Osteoblast (primary cell): ENCODE data around the gene SDR9C7. TPM values are rescaled to one million over a fixed set of nuclear protein-coding genes. Genes with fewer than 3 reads are reported as not detected.
"Not testable (repeated sequence)": the region's sequence is repeated elsewhere in the genome, so short reads cannot be mapped to it uniquely, and the experiment has no call there.

Experiments
- DNase-seq: peaks from one replicate; pipeline ENCODE4 v3.0.0; 2011; ENCODE audit warnings: low spot score, mixed read lengths; ENCODE audit not compliant: insufficient read length; ENCODE audit errors: missing footprints
- H2AFZ ChIP-seq: 2 replicates; pipeline ENCODE4 v1.6.0; 2011; ENCODE audit warnings: mild to moderate bottlenecking, low read length
- H3K27ac ChIP-seq: 2 replicates; pipeline ENCODE4 v1.5.1; 2011; ENCODE audit warnings: mild to moderate bottlenecking, low read depth, low read length, moderate library complexity
- H3K27me3 ChIP-seq: 2 replicates; pipeline ENCODE4 v1.6.0; 2012; ENCODE audit warnings: mild to moderate bottlenecking, control low read depth, inconsistent platforms, low read length, moderate library complexity; ENCODE audit not compliant: insufficient read depth
- H3K36me3 ChIP-seq: 2 replicates; pipeline ENCODE4 v1.5.1; 2011; ENCODE audit warnings: mild to moderate bottlenecking, low read length, control low read depth, moderate library complexity; ENCODE audit not compliant: insufficient read depth
- H3K4me1 ChIP-seq: 2 replicates; pipeline ENCODE4 v1.5.1; 2011; ENCODE audit warnings: mild to moderate bottlenecking, low read length, control low read depth, moderate library complexity; ENCODE audit not compliant: insufficient read depth
- H3K4me2 ChIP-seq: 2 replicates; pipeline ENCODE4 v1.6.0; 2011; ENCODE audit warnings: mild to moderate bottlenecking, low read length; ENCODE audit not compliant: insufficient read depth
- H3K4me3 ChIP-seq: fragments of 200-600 bp; sonication (generic); 3 replicates; pipeline ENCODE4 v1.5.1; 2012; ENCODE audit warnings: mild to moderate bottlenecking, low read length, inconsistent platforms; ENCODE audit not compliant: insufficient read depth
- H3K79me2 ChIP-seq: 2 replicates; pipeline ENCODE4 v1.6.0; 2012; ENCODE audit warnings: mild to moderate bottlenecking, low read length, control low read depth, inconsistent platforms; ENCODE audit not compliant: insufficient read depth
- H3K9me3 ChIP-seq: 2 replicates; pipeline ENCODE4 v1.5.1; 2011; ENCODE audit warnings: low read depth, low read length, control low read depth
- H4K20me1 ChIP-seq: 2 replicates; pipeline ENCODE4 v1.6.0; 2012; ENCODE audit warnings: mild to moderate bottlenecking, low read length, control low read depth; ENCODE audit not compliant: insufficient read depth
- total RNA-seq: library from RNA; depleted of rRNA; stranded (reverse); fragments of >200 nt; gene quantifications from 2 replicates; pipeline ENCODE4 v1.2.3, GENCODE V29; 2012
- TF ChIP-seq, protein P1 (sequence below): IDR thresholded peaks from 2 replicates; pipeline ENCODE4 v1.5.1; 2011; ENCODE audit warnings: mild to moderate bottlenecking, low read depth, low read length, moderate library complexity; ENCODE audit errors: extremely low read depth

SDR9C7 gene
- total RNA-seq, 1 donor: not detected

DNA sequence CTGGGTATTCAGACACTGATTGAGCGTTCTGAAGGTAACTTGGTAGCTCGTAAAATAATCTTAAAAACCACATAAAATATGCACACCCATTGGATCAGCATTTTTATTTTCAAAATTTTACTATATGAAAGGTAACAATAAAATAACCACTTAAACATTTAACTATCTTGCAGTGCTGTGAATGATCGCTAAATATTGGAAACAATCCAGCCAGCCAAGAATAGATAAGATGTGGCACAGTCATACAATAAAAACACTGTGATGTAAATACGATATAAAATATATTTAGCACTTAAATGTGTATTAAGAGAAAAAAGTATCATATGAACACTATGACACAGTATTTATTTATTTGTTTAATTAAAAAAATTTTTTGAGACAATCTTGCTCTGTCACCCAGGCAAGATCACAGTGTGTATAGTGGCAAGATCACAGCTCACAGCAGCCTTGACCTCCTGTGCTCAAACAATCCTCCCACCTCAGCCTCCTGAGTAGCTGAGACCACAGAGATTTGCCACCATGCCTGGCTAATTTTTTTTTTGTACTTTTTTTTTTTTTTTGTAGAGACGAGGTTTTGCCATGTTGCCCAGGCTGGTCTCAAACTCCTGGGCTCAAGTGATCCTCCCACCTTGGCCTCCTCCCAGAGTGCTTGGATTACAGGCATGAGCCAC is 39.4 kb downstream of the SDR9C7 start:
- Histone ChIP-seq H4K20me1 (no peaks in the 10 kb centered on the region), H3K36me3 (no peaks in the 10 kb centered on the region)

DNA sequence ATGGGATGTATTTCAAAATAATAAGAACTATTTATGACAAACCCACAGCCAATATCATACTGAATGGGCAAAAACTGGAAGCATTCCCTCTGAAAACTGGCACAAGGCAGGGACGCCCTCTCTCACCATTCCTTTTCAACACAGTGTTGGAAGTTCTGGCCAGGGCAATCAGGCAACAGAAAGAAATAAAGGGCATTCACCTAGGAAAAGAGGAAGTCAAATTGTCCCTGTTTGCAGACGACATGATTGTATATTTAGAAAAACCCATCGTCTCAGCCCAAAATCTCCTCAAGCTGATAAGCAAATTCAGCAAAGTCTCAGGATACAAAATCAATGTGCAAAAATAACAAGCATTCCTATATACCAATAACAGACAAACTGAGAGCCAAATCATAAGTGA is 42.3 kb downstream of the SDR9C7 start:
- not testable (repeated sequence) for H3K4me1 ChIP-seq, H3K27ac ChIP-seq, H2AFZ ChIP-seq, H4K20me1 ChIP-seq, H3K4me2 ChIP-seq, H3K9me3 ChIP-seq, H3K4me3 ChIP-seq, H3K27me3 ChIP-seq, H3K36me3 ChIP-seq, H3K79me2 ChIP-seq, DNase-seq

More for the DNA sequence above, 39.4 kb downstream of the SDR9C7 start:
- H3K27me3 ChIP-seq: no peaks in the 10 kb centered on the region
- no peaks in the 10 kb centered on the region for H3K4me1 ChIP-seq
- TF ChIP-seq, protein P1, sequence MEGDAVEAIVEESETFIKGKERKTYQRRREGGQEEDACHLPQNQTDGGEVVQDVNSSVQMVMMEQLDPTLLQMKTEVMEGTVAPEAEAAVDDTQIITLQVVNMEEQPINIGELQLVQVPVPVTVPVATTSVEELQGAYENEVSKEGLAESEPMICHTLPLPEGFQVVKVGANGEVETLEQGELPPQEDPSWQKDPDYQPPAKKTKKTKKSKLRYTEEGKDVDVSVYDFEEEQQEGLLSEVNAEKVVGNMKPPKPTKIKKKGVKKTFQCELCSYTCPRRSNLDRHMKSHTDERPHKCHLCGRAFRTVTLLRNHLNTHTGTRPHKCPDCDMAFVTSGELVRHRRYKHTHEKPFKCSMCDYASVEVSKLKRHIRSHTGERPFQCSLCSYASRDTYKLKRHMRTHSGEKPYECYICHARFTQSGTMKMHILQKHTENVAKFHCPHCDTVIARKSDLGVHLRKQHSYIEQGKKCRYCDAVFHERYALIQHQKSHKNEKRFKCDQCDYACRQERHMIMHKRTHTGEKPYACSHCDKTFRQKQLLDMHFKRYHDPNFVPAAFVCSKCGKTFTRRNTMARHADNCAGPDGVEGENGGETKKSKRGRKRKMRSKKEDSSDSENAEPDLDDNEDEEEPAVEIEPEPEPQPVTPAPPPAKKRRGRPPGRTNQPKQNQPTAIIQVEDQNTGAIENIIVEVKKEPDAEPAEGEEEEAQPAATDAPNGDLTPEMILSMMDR: no peak
- no peaks in the 10 kb centered on the region for H3K9me3 ChIP-seq
- no peak overlapping the region for H2AFZ ChIP-seq
- DNase-seq: no peak
- H3K79me2 ChIP-seq: no peaks in the 10 kb centered on the region
- no peak overlapping the region for H3K4me3 ChIP-seq
- H3K27ac ChIP-seq: no peak overlapping the region
- H3K4me2 ChIP-seq: no peak overlapping the region

DNA sequence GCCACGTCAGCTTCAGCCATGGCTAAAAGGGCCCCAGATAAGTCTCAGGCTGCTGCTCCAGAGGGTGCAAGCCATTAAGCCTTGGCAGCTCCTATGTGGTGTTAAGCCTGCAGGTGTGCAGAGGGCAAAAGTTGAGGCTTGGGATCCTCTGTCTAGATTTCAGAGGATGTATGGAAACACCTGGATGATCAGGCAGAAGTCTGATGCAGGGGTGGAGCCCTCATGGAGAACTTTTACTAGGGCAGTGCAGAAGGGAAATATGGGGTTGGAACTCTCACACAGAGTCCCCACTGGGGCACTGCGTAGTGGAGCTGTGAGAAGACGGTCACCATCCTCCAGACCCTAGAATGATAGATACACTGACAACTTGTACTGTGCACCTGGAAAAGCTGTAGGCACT is 47.9 kb downstream of the SDR9C7 start:
- H3K4me1 ChIP-seq: no peaks in the 10 kb centered on the region

DNA sequence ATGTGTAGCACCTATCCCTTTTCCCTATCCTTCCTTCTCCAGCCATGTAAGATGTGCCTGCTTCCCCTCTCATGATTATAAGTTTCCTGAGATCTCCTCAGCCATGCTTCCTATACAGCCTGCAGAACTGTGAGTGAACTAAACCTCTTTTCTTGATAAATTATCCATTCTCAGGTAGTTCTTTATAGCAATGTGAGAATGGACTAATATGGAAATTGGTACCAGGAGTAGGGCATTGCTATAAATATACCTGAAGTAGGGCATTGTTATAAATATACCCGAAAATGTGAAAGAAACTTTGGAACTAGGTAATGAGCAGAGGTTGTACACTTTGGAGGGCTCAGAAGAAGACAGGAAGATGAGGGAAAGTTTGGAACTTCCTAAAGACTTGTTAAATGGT is 48.9 kb downstream of the SDR9C7 start:
- Histone ChIP-seq H3K9me3 (no peaks in the 10 kb centered on the region), H3K79me2 (no peaks in the 10 kb centered on the region), H2AFZ (no peak overlapping the region), H3K27ac (no peak overlapping the region), H3K4me1 (peaks cover 2% of the 10 kb centered on the region), H3K27me3 (peaks cover 7% of the 10 kb centered on the region), H4K20me1 (no peaks in the 10 kb centered on the region), H3K4me2 (no peak overlapping the region), H3K4me3 (no peak overlapping the region), H3K36me3 (no peaks in the 10 kb centered on the region)
- TF ChIP-seq, protein P1: no peak
- DNase-seq: no peak

More for the DNA sequence above, 47.9 kb downstream of the SDR9C7 start:
- no peak overlapping the region for H3K4me2 ChIP-seq
- no peak for DNase-seq
- no peak overlapping the region for H2AFZ ChIP-seq
- no peaks in the 10 kb centered on the region for H3K36me3 ChIP-seq
- no peak overlapping the region for H3K27ac ChIP-seq
- TF ChIP-seq, protein P1: no peak
- H3K4me3 ChIP-seq: no peak overlapping the region
- H4K20me1 ChIP-seq: no peaks in the 10 kb centered on the region
- no peaks in the 10 kb centered on the region for H3K9me3 ChIP-seq
- H3K27me3 ChIP-seq: peaks cover 7% of the 10 kb centered on the region
- no peaks in the 10 kb centered on the region for H3K79me2 ChIP-seq
